GM10847 (cell line): Measurements from ENCODE around the gene POLR2M.

Source experiments
- POLR2A ChIP-seq: IDR thresholded peaks from 2 replicates; pipeline ENCODE4 v1.6.1; 2011; ENCODE audit not compliant: insufficient read length; ENCODE audit errors: extremely low read depth

POLR2M gene

GRCh38 chr15:57751177-57751800, 44.8 kb downstream of the POLR2M start:
- TF ChIP-seq POLR2A = no peak

DNA sequence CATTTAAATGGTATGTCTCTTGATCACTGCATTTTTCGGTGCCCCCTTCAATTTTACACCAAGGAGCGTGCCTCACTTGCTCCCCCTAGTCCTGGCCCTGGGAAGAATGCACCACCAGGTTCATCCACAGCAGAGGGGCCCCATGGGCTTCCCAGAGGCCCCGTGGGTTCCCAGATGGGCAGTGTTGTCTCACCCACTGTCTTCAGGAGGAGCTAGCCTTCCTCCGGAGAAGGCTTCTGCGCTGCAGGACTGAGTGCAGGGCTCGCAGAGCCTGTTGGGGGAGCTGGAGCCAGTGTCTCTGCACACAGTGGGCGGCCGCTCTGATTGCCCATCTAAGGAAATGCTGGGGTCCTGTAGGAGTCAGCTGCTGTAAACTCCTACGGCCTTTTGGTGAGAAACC, 45.9 kb downstream of the POLR2M start:
- TF ChIP-seq POLR2A = no peak

DNA sequence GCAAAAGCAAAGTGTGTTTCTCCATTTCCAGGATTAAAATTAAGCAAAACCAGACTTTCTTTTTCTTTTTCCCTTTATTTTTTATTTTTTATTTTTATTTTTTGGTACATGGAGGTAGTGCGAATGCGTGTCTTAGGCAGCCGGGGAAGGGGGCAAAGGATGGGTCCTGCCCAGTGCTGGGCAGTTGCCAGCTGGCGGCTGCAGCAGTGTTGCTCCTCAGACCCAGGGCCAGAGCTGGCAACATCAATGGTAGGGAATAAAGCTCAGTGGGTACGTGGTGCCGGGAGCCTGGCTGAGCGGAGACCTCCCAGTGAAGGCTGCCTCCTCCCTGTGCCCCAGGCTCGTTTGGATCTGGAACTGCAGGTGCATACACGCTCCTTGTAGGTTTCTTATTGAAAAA, 46.3 kb downstream of the POLR2M start:
- no peak for TF ChIP-seq POLR2A

DNA sequence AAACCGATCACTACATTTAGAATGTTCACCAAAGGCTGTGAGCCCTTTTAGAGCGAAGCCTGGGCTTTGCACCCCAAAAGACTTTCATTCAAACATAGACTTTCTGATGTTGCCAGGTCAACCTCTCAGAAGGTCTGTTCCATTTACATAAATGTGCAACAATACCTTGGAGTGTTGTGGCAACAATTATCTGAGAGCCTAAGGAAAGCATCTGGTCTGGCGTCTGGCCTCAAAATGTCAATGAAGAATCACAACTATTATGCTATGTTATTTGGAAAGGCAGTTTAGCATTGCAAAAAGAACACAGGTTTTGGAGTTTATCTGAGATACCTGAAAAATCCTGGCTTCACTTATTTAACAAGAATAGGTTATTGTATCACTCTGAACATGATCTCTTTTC, 50.0 kb downstream of the POLR2M start:
- TF ChIP-seq POLR2A = no peak

DNA sequence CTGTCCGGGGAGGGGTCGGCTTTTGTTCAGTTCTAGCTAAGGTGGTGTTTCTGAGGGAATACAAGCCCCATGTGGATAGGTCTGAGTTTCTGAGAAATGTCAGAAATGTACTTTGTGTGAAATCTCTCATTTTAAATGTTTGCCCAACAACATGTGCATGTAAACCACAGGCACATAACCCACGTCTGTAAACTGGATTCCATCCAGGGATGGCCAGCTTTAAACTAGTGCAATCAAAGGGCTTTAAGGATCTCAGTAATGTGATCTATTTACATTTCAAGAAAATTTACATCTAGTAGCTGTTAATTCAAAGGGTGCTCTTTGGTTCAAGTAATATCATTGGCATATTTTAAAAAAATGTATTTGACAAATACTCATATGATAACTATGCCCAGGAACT, 52.0 kb downstream of the POLR2M start:
- no peak for TF ChIP-seq POLR2A

GRCh38 chr15:57761562-57761961, 55.0 kb downstream of the POLR2M start:
- no peak for TF ChIP-seq POLR2A

DNA sequence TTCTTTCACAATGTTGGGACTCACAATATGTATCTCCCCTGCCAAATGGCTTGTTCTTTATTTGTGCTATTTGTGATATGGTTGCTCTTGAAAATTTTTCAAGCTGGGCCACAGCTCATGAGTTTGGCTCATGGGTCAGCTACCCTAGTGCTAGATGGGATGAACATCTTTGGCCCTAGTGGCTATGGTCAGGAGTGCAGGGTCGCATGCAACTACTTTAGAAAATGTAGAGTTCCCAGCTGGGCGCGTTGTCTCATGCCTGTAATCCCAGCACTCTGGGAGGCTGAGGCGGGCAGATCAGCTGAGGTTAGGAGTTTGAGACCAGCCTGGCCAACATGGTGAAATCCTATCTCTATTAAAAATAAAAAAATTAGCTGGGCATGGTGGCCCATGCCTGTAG, 55.8 kb downstream of the POLR2M start:
- no peak for TF ChIP-seq POLR2A

GRCh38 chr15:57763176-57763964, 56.9 kb downstream of the POLR2M start:
- TF ChIP-seq POLR2A = no peak
